Karpas-422 (cell line): ENCODE results near the gene NLRC5. TPM values are rescaled to one million over a fixed set of nuclear protein-coding genes. Genes with fewer than 3 reads are reported as not detected.

Experiments
- DNase-seq: peaks from one replicate; pipeline ENCODE4 v3.0.0-alpha.2; 2015
- H2AFZ ChIP-seq: fragments of 200-600 bp; sonication (generic); 2 replicates; pipeline ENCODE4 v1.6.1; 2014; ENCODE audit warnings: antibody characterized with exemption, low read length, mixed read lengths
- H3K27ac ChIP-seq: fragments of 200-600 bp; sonication (generic); 2 replicates; pipeline ENCODE4 v1.5.1; 2014; ENCODE audit warnings: mild to moderate bottlenecking, low read length, moderate library complexity
- H3K27me3 ChIP-seq: fragments of 200-600 bp; sonication (generic); 2 replicates; pipeline ENCODE4 v1.6.1; 2014; ENCODE audit warnings: low read length, mixed read lengths
- H3K36me3 ChIP-seq: fragments of 200-600 bp; sonication (generic); 2 replicates; pipeline ENCODE4 v1.6.1; 2014; ENCODE audit warnings: low read length, mixed read lengths; ENCODE audit not compliant: insufficient read depth
- H3K4me1 ChIP-seq: fragments of 200-600 bp; sonication (generic); 2 replicates; pipeline ENCODE4 v1.6.1; 2014; ENCODE audit warnings: mild to moderate bottlenecking, low read length, mixed read lengths
- H3K4me2 ChIP-seq: fragments of 200-600 bp; sonication (generic); 2 replicates; pipeline ENCODE4 v1.6.1; 2014; ENCODE audit warnings: low read length, low read depth, mild to moderate bottlenecking; ENCODE audit not compliant: poor library complexity, severe bottlenecking
- H3K4me3 ChIP-seq: fragments of 200-600 bp; sonication (generic); 2 replicates; pipeline ENCODE4 v1.5.1; 2014; ENCODE audit warnings: mild to moderate bottlenecking, antibody characterized with exemption, low read length, mixed read lengths
- H3K79me2 ChIP-seq: fragments of 200-600 bp; sonication (generic); 2 replicates; pipeline ENCODE4 v1.6.1; 2014; ENCODE audit warnings: mild to moderate bottlenecking, low read length, mixed read lengths
- H3K9ac ChIP-seq: fragments of 200-600 bp; sonication (generic); 2 replicates; pipeline ENCODE4 v1.6.0; 2014; ENCODE audit warnings: low read length
- H3K9me2 ChIP-seq: fragments of 200-600 bp; sonication (generic), shearing (Covaris generic); replicated peaks from 2 replicates; pipeline ENCODE4 v1.6.0; 2014; ENCODE audit warnings: mild to moderate bottlenecking, low read length, moderate library complexity; ENCODE audit not compliant: insufficient read depth
- H3K9me3 ChIP-seq: fragments of 300-700, 200-600 bp; sonication (generic); 2 replicates; pipeline ENCODE4 v1.6.1; 2014; ENCODE audit warnings: low read length, mixed read lengths
- H4K20me1 ChIP-seq: fragments of 200-600 bp; sonication (generic); 2 replicates; pipeline ENCODE4 v1.6.1; 2014; ENCODE audit warnings: mild to moderate bottlenecking, antibody characterized with exemption, low read length, low read depth; ENCODE audit not compliant: insufficient read depth
- total RNA-seq: library from RNA; depleted of rRNA; stranded (reverse); fragments of >200 nt; shearing (Covaris generic); gene quantifications from 2 replicates; pipeline ENCODE4 v1.2.3, GENCODE V29; 2014; ENCODE audit warnings: low replicate concordance

Gene NLRC5
- total RNA-seq, 1 experiment from 2014 or later: 116 TPM

- no peaks in the 10 kb centered on the region for H4K20me1 ChIP-seq
- no peak overlapping the region for H2AFZ ChIP-seq
- peaks cover 71% of the 10 kb centered on the region for H3K79me2 ChIP-seq
- no peaks in the 10 kb centered on the region for H3K9me3 ChIP-seq
- peaks cover 57% of the 10 kb centered on the region for H3K4me1 ChIP-seq
- H3K9me2 ChIP-seq: no peaks in the 10 kb centered on the region
- peak overlapping the region; percentile 62 for H3K27ac ChIP-seq
- no peak overlapping the region for H3K9ac ChIP-seq
- peaks cover 7% of the 10 kb centered on the region for H3K36me3 ChIP-seq
- no peak overlapping the region for H3K4me3 ChIP-seq
- no peak for DNase-seq
- H3K27me3 ChIP-seq: no peaks in the 10 kb centered on the region
- H3K4me2 ChIP-seq: no peak overlapping the region
Observed at GRCh38 chr16:56995136-56995805, 5.9 kb downstream of the NLRC5 start.

- Histone ChIP-seq H2AFZ (no peak overlapping the region), H3K4me1 (peaks cover 50% of the 10 kb centered on the region), H3K27me3 (no peaks in the 10 kb centered on the region), H3K79me2 (peaks cover 66% of the 10 kb centered on the region), H3K27ac (0 out of 2 replicates have a peak overlapping the region, but pooled peaks have one; percentile 26), H4K20me1 (no peaks in the 10 kb centered on the region; the same call in 1 of the 2 replicates), H3K9ac (no peak overlapping the region), H3K9me3 (no peaks in the 10 kb centered on the region), H3K36me3 (no peaks in the 10 kb centered on the region), H3K4me2 (no peak overlapping the region), H3K9me2 (no peaks in the 10 kb centered on the region), H3K4me3 (no peak overlapping the region)
- no peak for DNase-seq
Observed at GRCh38 chr16:56997264-56997663, 7.9 kb downstream of the NLRC5 start.

- Histone ChIP-seq H3K9ac (no peak overlapping the region), H3K27ac (peak overlapping the region; percentile 26), H3K9me3 (no peaks in the 10 kb centered on the region), H3K4me1 (peaks cover 50% of the 10 kb centered on the region), H3K36me3 (no peaks in the 10 kb centered on the region), H3K79me2 (peaks cover 67% of the 10 kb centered on the region), H3K27me3 (no peaks in the 10 kb centered on the region), H2AFZ (no peak overlapping the region), H4K20me1 (no peaks in the 10 kb centered on the region; the same call in 1 of the 2 replicates), H3K4me2 (no peak overlapping the region), H3K4me3 (no peak overlapping the region), H3K9me2 (no peaks in the 10 kb centered on the region)
- no peak for DNase-seq
Observed at GRCh38 chr16:56997931-56998330, 8.6 kb downstream of the NLRC5 start.

- Histone ChIP-seq H3K79me2 (peaks cover 63% of the 10 kb centered on the region), H3K36me3 (no peaks in the 10 kb centered on the region), H2AFZ (no peak overlapping the region), H3K4me1 (peaks cover 50% of the 10 kb centered on the region), H3K9me2 (no peaks in the 10 kb centered on the region), H3K27ac (peak overlapping the region; percentile 26; the same call in 1 of the 2 replicates), H3K9ac (no peak overlapping the region), H4K20me1 (no peaks in the 10 kb centered on the region; the same call in 1 of the 2 replicates), H3K9me3 (no peaks in the 10 kb centered on the region), H3K27me3 (no peaks in the 10 kb centered on the region), H3K4me3 (no peak overlapping the region), H3K4me2 (no peak overlapping the region)
- no peak for DNase-seq
Observed at GRCh38 chr16:56998352-56998751, 9.0 kb downstream of the NLRC5 start.

GRCh38 chr16:56998861-56999260 is 9.5 kb downstream of the NLRC5 start:
- Histone ChIP-seq H3K4me2 (peak overlapping the region; percentile 53), H3K27ac (peak overlapping the region; percentile 66), H4K20me1 (no peaks in the 10 kb centered on the region; the same call in 1 of the 2 replicates), H3K4me3 (no peak overlapping the region), H3K9ac (peak overlapping the region; percentile 39; the same call in 1 of the 2 replicates), H3K9me3 (no peaks in the 10 kb centered on the region), H3K4me1 (peaks cover 50% of the 10 kb centered on the region), H3K27me3 (no peaks in the 10 kb centered on the region), H3K79me2 (peaks cover 60% of the 10 kb centered on the region), H3K36me3 (no peaks in the 10 kb centered on the region), H2AFZ (no peak overlapping the region), H3K9me2 (no peaks in the 10 kb centered on the region)
- DNase-seq: no peak

GRCh38 chr16:56999409-57000270 is 10.3 kb downstream of the NLRC5 start:
- H3K27ac ChIP-seq: peak overlapping the region; percentile 66
- H3K4me2 ChIP-seq: peak overlapping the region; percentile 53
- no peaks in the 10 kb centered on the region; the same call in 1 of the 2 replicates for H4K20me1 ChIP-seq
- 0 out of 2 replicates have a peak, but pooled peaks cover 5% of the 10 kb centered on the region for H3K36me3 ChIP-seq
- H3K79me2 ChIP-seq: peaks cover 56% of the 10 kb centered on the region
- no peaks in the 10 kb centered on the region for H3K27me3 ChIP-seq
- H3K9ac ChIP-seq: peak overlapping the region; percentile 39
- no peaks in the 10 kb centered on the region for H3K9me2 ChIP-seq
- no peak overlapping the region for H2AFZ ChIP-seq
- H3K4me1 ChIP-seq: peaks cover 51% of the 10 kb centered on the region
- H3K4me3 ChIP-seq: no peak overlapping the region
- H3K9me3 ChIP-seq: no peaks in the 10 kb centered on the region
- no peak for DNase-seq

GRCh38 chr16:57000271-57001025 is 11.1 kb downstream of the NLRC5 start:
- peaks cover 59% of the 10 kb centered on the region for H3K4me1 ChIP-seq
- DNase-seq: peak; percentile 61
- 0 out of 2 replicates have a peak, but pooled peaks cover 5% of the 10 kb centered on the region for H3K36me3 ChIP-seq
- peaks cover 53% of the 10 kb centered on the region for H3K79me2 ChIP-seq
- H3K4me3 ChIP-seq: no peak overlapping the region
- no peak overlapping the region for H2AFZ ChIP-seq
- no peaks in the 10 kb centered on the region for H3K27me3 ChIP-seq
- H3K4me2 ChIP-seq: no peak overlapping the region
- no peaks in the 10 kb centered on the region; the same call in 1 of the 2 replicates for H4K20me1 ChIP-seq
- H3K9me3 ChIP-seq: no peaks in the 10 kb centered on the region
- H3K9ac ChIP-seq: peak overlapping the region; percentile 39
- H3K9me2 ChIP-seq: no peaks in the 10 kb centered on the region
- H3K27ac ChIP-seq: peak overlapping the region; percentile 66
